ENCODE measurements around the gene SYCP3.
"Not testable (repeated sequence)": the region's sequence is repeated elsewhere in the genome, so short reads cannot be mapped to it uniquely, and the experiment has no call there.

SYCP3 gene

GRCh38 chr12:101740566-101740965, 1.3 kb upstream of the SYCP3 start:
- no peak overlapping the region for H3K27ac ChIP-seq (ENCODE audit: low read depth, low read length)
- no peaks in the 10 kb centered on the region for H3K27me3 ChIP-seq (ENCODE audit: control insufficient read depth, insufficient read depth, low read length)
- no peak overlapping the region for H3K4me3 ChIP-seq (ENCODE audit: low read depth, low read length)
- H3K4me1 ChIP-seq (ENCODE audit: control insufficient read depth, insufficient read depth, low read length), result no peaks in the 10 kb centered on the region
- H3K9me3 ChIP-seq (ENCODE audit: control insufficient read depth, insufficient read depth, low read length), result no peaks in the 10 kb centered on the region
- peaks cover 25% of the 10 kb centered on the region for H3K36me3 ChIP-seq (ENCODE audit: control insufficient read depth, insufficient read depth, low read length)
- no peak overlapping the region for H3K9ac ChIP-seq (ENCODE audit: low read depth, low read length)

DNA sequence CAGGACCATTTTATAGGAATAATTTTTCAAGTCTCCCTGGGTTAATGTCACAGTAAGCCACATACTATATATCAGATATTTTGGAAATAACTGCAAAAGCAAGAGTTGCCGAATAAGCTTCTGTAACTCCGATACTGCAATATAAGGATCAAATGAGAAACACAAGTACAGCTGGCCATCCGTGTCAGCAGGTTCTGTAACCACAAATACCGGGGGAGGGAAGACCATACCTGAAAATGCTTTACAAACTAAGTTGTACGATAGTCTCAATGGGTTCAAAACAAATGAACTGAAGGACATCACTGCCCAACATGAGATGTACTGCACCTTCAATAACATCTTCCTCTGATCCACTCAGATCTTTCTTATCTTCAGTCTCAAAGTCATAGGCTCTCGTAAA, 1.8 kb downstream of the SYCP3 start:
- H3K36me3 ChIP-seq (ENCODE audit: control insufficient read depth, insufficient read depth, low read length), result no peaks in the 10 kb centered on the region
- H3K27ac ChIP-seq (ENCODE audit: low read depth, low read length), result no peak overlapping the region
- no peaks in the 10 kb centered on the region for H3K4me1 ChIP-seq (ENCODE audit: control insufficient read depth, insufficient read depth, low read length)
- H3K4me3 ChIP-seq (ENCODE audit: low read depth, low read length), result no peak overlapping the region
- H3K27me3 ChIP-seq (ENCODE audit: control insufficient read depth, insufficient read depth, low read length), result no peaks in the 10 kb centered on the region
- H3K9me3 ChIP-seq (ENCODE audit: control insufficient read depth, insufficient read depth, low read length), result no peaks in the 10 kb centered on the region
- H3K9ac ChIP-seq (ENCODE audit: low read depth, low read length), result no peak overlapping the region

DNA sequence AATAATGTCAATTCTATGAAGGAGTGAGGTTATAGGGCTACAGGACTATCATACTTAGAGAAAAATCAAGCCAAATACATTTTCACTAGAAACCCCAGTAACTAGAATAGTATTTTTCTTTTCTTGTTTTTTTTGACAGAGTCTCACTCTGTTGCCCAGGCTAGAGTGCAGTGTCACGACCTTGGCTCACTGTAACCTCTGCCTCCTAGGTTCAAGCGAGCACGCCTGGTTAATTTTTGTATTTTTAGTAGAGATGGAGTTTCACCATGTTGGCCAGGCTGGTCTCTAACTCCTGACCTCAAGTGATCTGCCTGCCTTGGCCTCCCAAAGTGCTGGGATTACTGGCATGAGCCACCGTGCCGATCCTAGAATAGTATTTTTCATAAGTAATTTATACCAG, 4.8 kb downstream of the SYCP3 start:
- H3K27me3 ChIP-seq (ENCODE audit: control insufficient read depth, insufficient read depth, low read length); H3K4me3 ChIP-seq (ENCODE audit: low read depth, low read length); H3K4me1 ChIP-seq (ENCODE audit: control insufficient read depth, insufficient read depth, low read length); H3K36me3 ChIP-seq (ENCODE audit: control insufficient read depth, insufficient read depth, low read length); H3K9me3 ChIP-seq (ENCODE audit: control insufficient read depth, insufficient read depth, low read length); H3K9ac ChIP-seq (ENCODE audit: low read depth, low read length); H3K27ac ChIP-seq (ENCODE audit: low read depth, low read length): not testable (repeated sequence)

DNA sequence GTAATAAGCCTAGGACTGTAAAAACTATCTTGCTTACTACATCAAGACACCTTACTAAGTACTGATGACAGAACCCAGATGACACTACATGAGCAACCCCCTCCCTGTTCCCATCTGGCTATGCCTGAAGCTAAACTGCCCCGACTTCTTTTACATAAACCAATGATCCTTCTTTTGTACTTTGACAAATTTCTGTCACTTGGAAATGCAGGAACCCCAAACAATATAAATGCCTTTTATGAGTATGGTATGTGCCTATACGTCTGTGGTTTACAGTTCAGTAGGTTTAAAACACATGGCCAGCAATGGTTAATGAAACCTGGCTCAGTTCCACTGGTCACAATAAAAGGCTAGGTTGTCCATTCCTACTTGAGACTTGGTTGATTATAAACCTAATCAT, 6.1 kb downstream of the SYCP3 start:
- Histone ChIP-seq H3K9me3 (ENCODE audit: control insufficient read depth, insufficient read depth, low read length) (no peaks in the 10 kb centered on the region), H3K4me1 (ENCODE audit: control insufficient read depth, insufficient read depth, low read length) (no peaks in the 10 kb centered on the region), H3K4me3 (ENCODE audit: low read depth, low read length) (no peak overlapping the region), H3K27ac (ENCODE audit: low read depth, low read length) (no peak overlapping the region), H3K27me3 (ENCODE audit: control insufficient read depth, insufficient read depth, low read length) (no peaks in the 10 kb centered on the region), H3K9ac (ENCODE audit: low read depth, low read length) (no peak overlapping the region), H3K36me3 (ENCODE audit: control insufficient read depth, insufficient read depth, low read length) (0 out of 2 replicates have a peak, but pooled peaks cover 4% of the 10 kb centered on the region)

GRCh38 chr12:101732318-101732717, 6.9 kb downstream of the SYCP3 start:
- H3K9ac ChIP-seq (ENCODE audit: low read depth, low read length), result no peak overlapping the region
- no peaks in the 10 kb centered on the region for H3K9me3 ChIP-seq (ENCODE audit: control insufficient read depth, insufficient read depth, low read length)
- H3K4me1 ChIP-seq (ENCODE audit: control insufficient read depth, insufficient read depth, low read length), result no peaks in the 10 kb centered on the region
- no peaks in the 10 kb centered on the region for H3K27me3 ChIP-seq (ENCODE audit: control insufficient read depth, insufficient read depth, low read length)
- H3K27ac ChIP-seq (ENCODE audit: low read depth, low read length), result no peak overlapping the region
- 0 out of 2 replicates have a peak, but pooled peaks cover 4% of the 10 kb centered on the region for H3K36me3 ChIP-seq (ENCODE audit: control insufficient read depth, insufficient read depth, low read length)
- H3K4me3 ChIP-seq (ENCODE audit: low read depth, low read length), result no peak overlapping the region

- Histone ChIP-seq H3K36me3 (ENCODE audit: control insufficient read depth, insufficient read depth, low read length) (peaks cover 16% of the 10 kb centered on the region; the same call in 1 of the 2 replicates), H3K9me3 (ENCODE audit: control insufficient read depth, insufficient read depth, low read length) (no peaks in the 10 kb centered on the region), H3K4me1 (ENCODE audit: control insufficient read depth, insufficient read depth, low read length) (no peaks in the 10 kb centered on the region), H3K9ac (ENCODE audit: low read depth, low read length) (no peak overlapping the region), H3K27ac (ENCODE audit: low read depth, low read length) (no peak overlapping the region), H3K4me3 (ENCODE audit: low read depth, low read length) (no peak overlapping the region), H3K27me3 (ENCODE audit: control insufficient read depth, insufficient read depth, low read length) (no peaks in the 10 kb centered on the region)
Observed at GRCh38 chr12:101729842-101730241, 9.4 kb downstream of the SYCP3 start.

DNA sequence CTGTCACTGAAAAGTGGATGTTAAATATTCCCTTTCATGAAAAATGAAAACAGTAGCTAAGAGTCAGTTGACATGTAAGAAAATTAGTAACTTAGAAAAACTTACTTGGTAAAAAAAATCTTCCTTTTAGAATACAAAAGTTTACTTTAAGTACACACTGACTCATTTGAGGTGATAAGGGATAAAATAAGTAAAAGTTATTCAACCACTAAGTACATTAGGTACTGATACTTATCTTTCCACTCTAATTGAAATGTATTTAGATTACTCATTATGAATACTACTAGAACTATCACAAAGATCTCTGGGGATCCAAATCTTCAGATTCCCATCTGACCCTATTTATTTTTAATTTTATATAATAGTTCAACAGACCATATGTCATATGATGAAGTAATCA, 12.2 kb downstream of the SYCP3 start:
- H3K4me3 ChIP-seq (ENCODE audit: low read depth, low read length), result no peak overlapping the region
- no peaks in the 10 kb centered on the region for H3K9me3 ChIP-seq (ENCODE audit: control insufficient read depth, insufficient read depth, low read length)
- peaks cover 27% of the 10 kb centered on the region for H3K36me3 ChIP-seq (ENCODE audit: control insufficient read depth, insufficient read depth, low read length)
- H3K9ac ChIP-seq (ENCODE audit: low read depth, low read length), result no peak overlapping the region
- no peaks in the 10 kb centered on the region for H3K4me1 ChIP-seq (ENCODE audit: control insufficient read depth, insufficient read depth, low read length)
- no peaks in the 10 kb centered on the region for H3K27me3 ChIP-seq (ENCODE audit: control insufficient read depth, insufficient read depth, low read length)
- no peak overlapping the region for H3K27ac ChIP-seq (ENCODE audit: low read depth, low read length)

DNA sequence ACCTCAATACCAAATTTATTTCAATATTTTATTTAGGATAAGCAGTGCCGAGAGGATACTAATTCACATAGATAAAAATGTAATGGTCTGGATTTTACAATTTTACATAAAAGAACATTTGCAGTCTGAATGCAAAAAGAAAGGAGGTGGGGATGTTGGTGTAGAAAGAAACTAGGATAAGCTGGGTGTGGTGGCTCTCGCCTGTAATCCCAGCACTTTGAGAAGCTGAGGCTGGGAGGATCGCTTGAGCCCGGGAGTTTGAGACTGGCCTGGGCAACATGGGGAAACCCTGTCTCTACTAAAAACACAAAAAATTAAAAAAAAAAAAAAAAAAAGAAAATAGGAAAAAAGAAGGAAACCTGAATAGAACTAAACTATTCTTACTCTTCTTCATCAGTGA, 16.9 kb downstream of the SYCP3 start:
- Histone ChIP-seq H3K36me3 (ENCODE audit: control insufficient read depth, insufficient read depth, low read length) (peaks cover 27% of the 10 kb centered on the region), H3K27ac (ENCODE audit: low read depth, low read length) (no peak overlapping the region), H3K9ac (ENCODE audit: low read depth, low read length) (no peak overlapping the region)

DNA sequence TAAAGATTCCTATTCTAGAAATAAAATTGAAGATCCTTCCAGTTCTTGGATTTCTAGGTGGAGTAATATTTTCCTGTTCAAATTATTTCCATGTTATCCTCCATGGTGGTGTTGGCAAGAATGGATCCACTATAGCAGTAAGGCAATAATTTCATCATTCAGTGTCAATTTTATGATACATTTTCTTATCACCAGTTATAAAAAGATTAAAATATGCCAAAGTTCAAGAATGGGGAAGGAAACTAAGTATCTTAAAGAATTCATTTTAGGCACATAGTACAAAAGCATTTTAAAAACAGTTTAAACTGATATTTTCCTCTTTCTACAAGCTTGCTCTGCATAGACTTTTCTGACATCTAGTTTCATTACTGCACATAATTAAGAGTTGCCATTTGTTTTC, 19.1 kb downstream of the SYCP3 start:
- H3K27ac ChIP-seq (ENCODE audit: low read depth, low read length), result no peak overlapping the region
- H3K36me3 ChIP-seq (ENCODE audit: control insufficient read depth, insufficient read depth, low read length), result peaks cover 17% of the 10 kb centered on the region
- no peaks in the 10 kb centered on the region for H3K27me3 ChIP-seq (ENCODE audit: control insufficient read depth, insufficient read depth, low read length)
- no peak overlapping the region for H3K9ac ChIP-seq (ENCODE audit: low read depth, low read length)
- H3K4me1 ChIP-seq (ENCODE audit: control insufficient read depth, insufficient read depth, low read length), result peaks cover 4% of the 10 kb centered on the region; the same call in 1 of the 2 replicates
- no peak overlapping the region for H3K4me3 ChIP-seq (ENCODE audit: low read depth, low read length)
- no peaks in the 10 kb centered on the region for H3K9me3 ChIP-seq (ENCODE audit: control insufficient read depth, insufficient read depth, low read length)

More for the DNA sequence above, 16.9 kb downstream of the SYCP3 start:
- H3K4me1 ChIP-seq (ENCODE audit: control insufficient read depth, insufficient read depth, low read length), result no peaks in the 10 kb centered on the region
- no peak overlapping the region for H3K4me3 ChIP-seq (ENCODE audit: low read depth, low read length)
- no peaks in the 10 kb centered on the region for H3K27me3 ChIP-seq (ENCODE audit: control insufficient read depth, insufficient read depth, low read length)
- H3K9me3 ChIP-seq (ENCODE audit: control insufficient read depth, insufficient read depth, low read length), result no peaks in the 10 kb centered on the region

DNA sequence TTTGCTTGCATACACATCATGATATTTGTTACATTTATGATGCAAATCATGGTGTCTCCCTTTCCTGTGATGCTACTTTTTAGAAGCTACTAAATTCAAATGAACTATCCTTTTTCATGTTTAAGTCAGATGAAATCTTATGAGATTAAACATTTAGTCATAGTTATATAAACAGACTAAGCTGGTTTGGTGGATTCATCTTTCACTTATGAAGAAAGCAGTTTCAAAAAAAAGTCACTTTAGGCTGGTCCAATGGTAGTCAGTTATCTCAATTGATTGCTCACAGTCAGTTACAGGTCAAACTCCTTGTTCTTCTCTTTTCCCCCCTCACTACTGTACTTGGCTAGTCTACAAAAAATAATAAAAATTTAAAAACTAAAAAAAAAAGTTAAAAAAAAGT, 19.7 kb downstream of the SYCP3 start:
- Histone ChIP-seq H3K27ac (ENCODE audit: low read depth, low read length) (no peak overlapping the region), H3K9ac (ENCODE audit: low read depth, low read length) (no peak overlapping the region), H3K36me3 (ENCODE audit: control insufficient read depth, insufficient read depth, low read length) (peaks cover 13% of the 10 kb centered on the region), H3K4me3 (ENCODE audit: low read depth, low read length) (no peak overlapping the region), H3K9me3 (ENCODE audit: control insufficient read depth, insufficient read depth, low read length) (no peaks in the 10 kb centered on the region), H3K27me3 (ENCODE audit: control insufficient read depth, insufficient read depth, low read length) (no peaks in the 10 kb centered on the region), H3K4me1 (ENCODE audit: control insufficient read depth, insufficient read depth, low read length) (peaks cover 4% of the 10 kb centered on the region; the same call in 1 of the 2 replicates)

DNA sequence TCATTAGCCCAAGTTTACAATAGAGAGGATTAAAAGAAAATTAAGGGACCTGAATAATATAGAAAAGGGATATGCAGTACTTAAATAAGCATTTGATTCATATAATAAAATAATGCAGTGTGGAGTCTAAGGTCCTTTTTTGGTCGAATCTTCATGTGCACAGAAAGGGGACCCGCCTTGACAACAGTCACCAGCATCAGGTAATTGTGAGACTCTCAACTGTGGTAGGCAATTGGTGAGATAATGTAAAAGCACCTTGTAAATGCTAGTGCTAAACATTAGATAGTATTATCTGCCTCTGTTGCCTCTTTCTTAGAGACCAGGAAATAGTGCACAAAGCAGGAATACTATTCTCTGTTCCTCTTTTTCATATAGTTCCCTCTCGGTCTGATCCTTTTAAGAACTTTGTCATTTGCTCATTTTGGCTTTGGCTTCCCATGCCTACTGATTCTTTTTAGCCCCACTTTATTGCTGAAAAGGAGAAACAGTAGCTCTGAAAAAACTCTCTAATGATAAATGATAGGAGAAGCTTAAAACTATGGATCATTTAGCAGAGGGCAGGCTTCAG, 24.3 kb downstream of the SYCP3 start:
- H3K27me3 ChIP-seq (ENCODE audit: control insufficient read depth, insufficient read depth, low read length), result no peaks in the 10 kb centered on the region
- H3K9me3 ChIP-seq (ENCODE audit: control insufficient read depth, insufficient read depth, low read length), result no peaks in the 10 kb centered on the region
- H3K27ac ChIP-seq (ENCODE audit: low read depth, low read length), result no peak overlapping the region
- no peak overlapping the region for H3K9ac ChIP-seq (ENCODE audit: low read depth, low read length)
- H3K4me1 ChIP-seq (ENCODE audit: control insufficient read depth, insufficient read depth, low read length), result peaks cover 4% of the 10 kb centered on the region; the same call in 1 of the 2 replicates
- H3K36me3 ChIP-seq (ENCODE audit: control insufficient read depth, insufficient read depth, low read length), result peaks cover under 1% of the 10 kb centered on the region
- H3K4me3 ChIP-seq (ENCODE audit: low read depth, low read length), result no peak overlapping the region
